ENCODE results near the gene MAP3K3.

- TF ChIP-seq CTCF (conservative IDR thresholded peaks at IDR 0.05) (no peak), ZFX (IDR thresholded peaks at IDR 0.05) (no peak)
These were observed 72.9 kb downstream of the MAP3K3 start for GRCh38 chr17:63694950-63695773.
